ENCODE results near the gene TRPV2.

The TRPV2 gene

GRCh38 chr17:16459271-16459670 lies 43.9 kb downstream of the TRPV2 start:
- DNase-seq (ENCODE audit: low spot score), result no peak

DNA sequence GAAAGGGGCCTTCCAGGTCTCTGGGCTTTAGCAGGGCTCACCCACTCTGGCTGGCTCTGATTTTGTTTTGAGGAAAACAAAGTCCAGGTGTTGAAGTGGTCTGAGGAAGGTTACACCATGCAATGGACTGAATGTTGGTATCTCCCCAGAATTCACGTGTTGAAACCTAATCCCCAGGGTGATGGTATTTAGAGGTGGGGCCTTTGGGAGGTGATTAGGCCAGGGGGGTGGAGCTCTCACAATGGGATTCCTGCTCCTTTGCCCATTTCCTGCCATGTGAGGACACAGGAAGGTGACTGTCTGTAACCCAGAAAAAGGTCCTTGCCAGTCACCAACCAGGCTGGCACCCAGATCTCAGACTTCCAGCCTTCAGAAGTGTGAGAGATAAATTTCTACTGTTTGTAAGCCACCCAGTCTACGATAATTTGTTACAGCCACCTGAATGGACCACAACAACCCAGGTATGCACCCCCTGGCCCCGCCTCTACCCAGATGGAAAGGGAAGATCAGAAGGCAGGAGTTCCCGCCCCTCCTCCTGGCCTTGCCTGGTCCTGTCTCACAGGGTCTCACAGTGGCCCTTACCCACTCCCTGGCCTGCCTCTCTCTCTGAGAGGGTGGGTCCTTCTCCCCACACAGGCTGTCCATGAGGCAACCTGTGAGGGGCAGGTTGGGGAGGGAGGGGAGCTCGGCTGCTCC lies 44.6 kb downstream of the TRPV2 start:
- DNase-seq (ENCODE audit: low spot score), result no peak

GRCh38 chr17:16460796-16461605 lies 45.6 kb downstream of the TRPV2 start:
- no peak for DNase-seq (ENCODE audit: low spot score)

GRCh38 chr17:16461606-16461866 lies 46.2 kb downstream of the TRPV2 start:
- no peak for DNase-seq (ENCODE audit: low spot score)

GRCh38 chr17:16462070-16462864 lies 46.9 kb downstream of the TRPV2 start:
- no peak for DNase-seq (ENCODE audit: low spot score)

- DNase-seq (ENCODE audit: low spot score), result no peak
Measured at GRCh38 chr17:16463358-16464302, 48.3 kb downstream of the TRPV2 start.

DNA sequence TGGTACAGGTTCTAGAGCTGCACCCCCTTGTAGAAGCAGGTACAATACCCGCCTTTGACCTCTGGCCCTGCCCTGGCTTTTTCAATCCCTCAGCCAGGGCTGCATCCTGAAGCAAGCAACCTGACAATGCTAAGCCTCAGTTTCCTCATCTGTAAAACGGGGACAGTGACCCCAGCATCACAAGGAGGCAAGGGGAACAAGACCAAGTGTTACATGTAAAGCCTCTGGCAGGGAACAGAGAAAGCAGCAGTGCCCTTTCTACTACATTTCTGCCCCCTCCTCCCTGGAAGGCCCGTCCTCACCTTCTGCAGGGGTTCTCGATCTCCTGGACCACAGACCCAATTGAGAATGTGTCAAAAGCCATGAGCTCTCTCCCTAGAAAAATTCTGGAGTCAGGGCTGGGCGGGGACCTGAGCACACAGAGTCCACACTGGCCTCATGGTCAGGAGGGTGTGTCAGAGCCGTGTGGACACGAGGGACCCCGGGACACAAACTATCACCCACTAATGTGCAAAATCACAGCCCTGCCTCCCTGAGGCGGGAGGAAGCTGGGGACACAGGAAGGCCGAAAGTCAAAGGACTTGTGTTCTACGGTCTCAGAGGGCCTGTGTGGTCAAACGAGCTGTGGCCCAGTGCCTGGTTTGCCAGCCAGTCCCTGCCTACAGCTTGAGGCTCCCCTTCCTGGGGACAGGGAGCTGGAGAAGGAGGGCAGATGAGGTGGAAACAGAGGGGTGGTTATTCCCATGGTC lies 49.1 kb downstream of the TRPV2 start:
- no peak for DNase-seq (ENCODE audit: low spot score)

- DNase-seq (ENCODE audit: low spot score), result no peak
Measured at GRCh38 chr17:16465052-16465312, 49.6 kb downstream of the TRPV2 start.

DNA sequence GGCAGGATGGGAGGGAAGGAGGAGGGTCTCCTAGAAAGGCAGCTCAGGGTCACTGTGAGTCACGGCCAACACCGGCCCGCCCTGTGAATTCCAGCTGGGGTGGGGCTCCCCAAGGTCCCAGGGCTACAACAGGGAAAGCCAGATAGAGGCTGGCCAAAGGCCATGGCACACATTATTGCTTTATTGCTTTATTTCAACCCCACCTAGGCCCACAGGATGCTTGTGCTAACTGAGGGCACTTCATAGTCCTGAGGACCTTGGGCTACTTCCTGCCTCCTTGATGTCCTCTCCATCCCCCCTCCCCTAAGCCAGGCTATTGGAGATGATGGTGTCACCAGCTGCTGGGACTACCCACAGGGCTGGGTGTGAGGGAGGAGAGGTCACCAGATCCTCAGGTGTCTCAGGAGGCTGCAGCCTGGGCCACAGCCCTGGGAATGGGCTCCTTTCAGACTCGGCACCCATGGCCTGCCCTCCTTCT lies 50.5 kb downstream of the TRPV2 start:
- no peak for DNase-seq (ENCODE audit: low spot score)

GRCh38 chr17:16466407-16466806 lies 51.0 kb downstream of the TRPV2 start:
- no peak for DNase-seq (ENCODE audit: low spot score)

GRCh38 chr17:16467044-16467443 lies 51.7 kb downstream of the TRPV2 start:
- DNase-seq (ENCODE audit: low spot score), result no peak

DNA sequence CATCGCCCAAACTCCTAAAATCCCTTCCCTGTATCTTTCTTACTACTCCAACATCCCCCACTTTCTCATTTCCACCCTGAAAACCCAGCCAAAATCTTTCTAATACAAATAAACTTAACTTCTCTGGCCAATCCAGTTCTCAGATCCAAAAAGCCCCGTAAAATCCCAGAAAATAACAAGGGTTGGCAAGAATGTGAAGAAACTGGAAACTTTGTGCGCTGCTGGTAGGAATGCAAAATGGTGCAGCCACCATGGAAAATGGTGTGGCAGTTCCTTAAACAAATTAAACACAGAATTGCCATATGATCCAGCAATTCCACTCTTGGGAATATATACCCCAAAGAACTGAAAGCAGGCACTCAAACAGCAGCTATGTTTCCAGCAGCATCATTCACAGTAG lies 52.5 kb downstream of the TRPV2 start:
- no peak for DNase-seq (ENCODE audit: low spot score)

- DNase-seq (ENCODE audit: low spot score), result no peak
Measured at GRCh38 chr17:16468428-16468992, 53.1 kb downstream of the TRPV2 start.

DNA sequence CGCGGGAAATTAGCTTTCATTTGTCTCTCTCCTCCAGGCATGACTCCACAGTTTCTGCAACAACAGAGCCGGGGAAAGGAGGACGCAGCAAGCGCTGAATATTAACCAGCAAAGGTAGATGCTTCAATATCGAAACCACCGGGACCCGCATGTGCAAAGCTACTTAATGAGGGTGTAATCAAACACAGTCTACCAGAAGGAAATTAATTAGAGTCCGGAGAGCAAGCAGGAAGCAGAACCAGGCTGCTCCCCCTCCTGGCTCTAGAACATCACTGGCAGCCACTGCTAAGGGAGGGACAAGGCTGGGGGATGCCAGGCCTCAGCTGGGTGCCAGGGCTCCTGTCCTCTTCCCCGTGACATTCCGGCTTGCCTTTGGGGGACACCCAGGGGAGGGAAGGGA lies 54.9 kb downstream of the TRPV2 start:
- DNase-seq (ENCODE audit: low spot score), result no peak

DNA sequence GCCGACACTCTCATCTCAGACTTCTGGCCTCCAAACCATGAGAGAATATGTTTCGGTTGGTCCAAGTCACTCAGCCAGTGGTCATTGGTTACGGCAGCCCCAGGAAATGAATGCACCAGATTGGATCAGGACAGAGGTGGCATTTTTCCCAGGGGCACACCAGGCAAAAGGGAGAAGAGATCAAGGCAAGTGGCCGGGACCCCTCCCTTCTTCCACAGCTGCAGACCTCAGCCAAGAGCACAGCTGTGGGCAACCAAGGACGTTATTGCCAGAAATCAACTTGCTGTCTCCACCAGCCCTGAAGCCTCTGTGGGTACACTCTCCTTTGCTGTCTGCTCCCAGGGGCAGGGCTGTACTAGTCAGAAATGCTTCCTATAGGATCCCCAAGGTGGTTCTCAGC lies 55.9 kb downstream of the TRPV2 start:
- DNase-seq (ENCODE audit: low spot score), result no peak

GRCh38 chr17:16472539-16472938 lies 57.2 kb downstream of the TRPV2 start:
- DNase-seq (ENCODE audit: low spot score), result no peak

DNA sequence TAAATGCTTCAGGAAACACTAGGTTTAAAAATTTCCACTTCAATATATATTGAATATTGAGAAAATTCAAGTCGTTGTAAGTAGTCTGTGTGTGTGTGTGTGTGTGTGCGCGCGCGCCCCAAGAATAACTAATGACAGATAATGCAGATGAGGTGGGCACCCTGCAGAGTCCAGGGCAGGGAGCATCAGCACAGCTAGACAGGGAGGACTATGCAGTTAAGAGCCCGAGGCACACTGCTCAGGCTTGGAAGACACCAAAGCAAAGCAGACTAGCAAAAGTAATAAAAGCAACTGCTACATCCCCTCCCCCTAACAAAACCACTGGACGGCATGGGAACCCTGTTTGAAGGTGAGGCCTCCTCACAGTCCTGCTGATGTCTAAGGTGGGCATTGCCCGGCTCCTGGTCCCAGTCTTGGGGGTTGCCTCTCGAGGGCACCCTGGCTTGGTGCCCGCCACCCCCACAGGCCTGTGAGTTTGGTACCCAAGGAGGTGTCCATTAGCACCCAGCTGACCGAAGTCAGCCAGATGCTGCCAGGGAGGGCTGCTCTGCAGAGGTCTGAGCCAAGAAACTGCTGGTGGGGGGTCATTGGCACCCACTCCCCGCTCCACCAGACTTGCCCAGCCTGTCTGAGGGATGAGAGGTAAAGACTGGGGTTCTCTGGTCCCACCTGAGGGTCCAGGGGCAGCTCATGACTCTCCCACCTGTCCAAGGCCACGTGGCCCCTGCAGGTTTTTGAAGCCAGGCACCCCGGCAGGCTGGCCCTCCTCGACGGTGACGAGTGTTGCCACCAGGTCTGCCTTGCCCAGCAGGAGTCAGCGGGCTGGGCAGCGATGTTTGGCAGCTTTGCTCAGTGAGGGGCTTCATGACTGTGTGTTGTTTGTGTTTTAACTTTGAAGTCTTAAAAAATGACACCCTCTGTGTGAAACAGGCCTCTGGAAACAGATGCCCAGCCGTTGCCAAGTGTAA lies 58.0 kb downstream of the TRPV2 start:
- no peak for DNase-seq (ENCODE audit: low spot score)

- no peak for DNase-seq (ENCODE audit: low spot score)
Measured at GRCh38 chr17:16474012-16474725, 58.8 kb downstream of the TRPV2 start.

DNA sequence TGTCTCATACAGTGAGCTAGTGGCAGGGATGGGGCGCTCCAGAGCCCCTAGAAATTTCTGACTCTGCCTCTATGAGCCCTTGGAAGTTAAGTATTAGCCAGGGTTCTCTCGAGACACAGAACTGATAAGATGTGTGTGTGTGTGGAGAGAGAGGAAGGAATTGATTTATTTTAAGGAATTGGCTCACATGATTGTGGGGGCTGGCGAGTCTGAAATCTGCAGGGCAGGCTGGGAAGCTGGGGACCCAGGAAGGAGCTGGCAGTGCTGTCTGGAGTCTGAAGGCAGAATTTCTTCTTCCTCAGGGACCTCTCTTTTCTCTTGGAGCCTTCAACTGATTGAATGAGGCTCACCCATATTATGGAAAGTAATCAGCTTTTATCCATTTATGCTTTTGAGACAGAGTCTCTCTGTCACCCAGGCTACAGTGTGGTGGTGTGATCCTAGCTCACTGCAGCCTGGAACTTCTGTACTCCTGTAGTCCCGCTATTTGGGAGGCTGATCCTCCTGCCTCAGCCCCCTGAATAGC lies 59.9 kb downstream of the TRPV2 start:
- no peak for DNase-seq (ENCODE audit: low spot score)

Measured in activated CD4-positive, alpha-beta T cell treated with anti-CD3 and anti-CD28 coated beads, Interleukin-2, Interleukin-4, amounts not matched to agents 100 ng/mL and 50 ng/mL, durations not matched to agents 16 hours and 8 hours (primary cell).